Body of pancreas (tissue), 4 donors: ENCODE data around the gene FKBP11.

Experiments
- CTCF ChIP-seq, 7 experiments: fragments of 450-650 bp in 4 of 7; fragments of 200-600 bp in 3 of 7; sonication (generic) in 3 of 7; IDR thresholded peaks; one replicate each; pipeline ENCODE4 v1.5.1; 2016 to 2019; ENCODE audit warnings: antibody characterized with exemption in 7 of 7
- POLR2A ChIP-seq, 3 donors: fragments of 450-650 bp; IDR thresholded peaks; one replicate each; pipeline ENCODE4 v1.6.1; 2016; ENCODE audit warnings: antibody characterized with exemption in 3 of 3, mild to moderate bottlenecking in 2 of 3

GRCh38 chr12:48969833-48970701 is 44.8 kb upstream of the FKBP11 start:
- TF ChIP-seq CTCF (IDR thresholded peaks at IDR 0.05) (no peak), POLR2A (IDR thresholded peaks at IDR 0.05) (no peak)
